Right lobe of liver (tissue), 4 donors: ENCODE data around the gene CAPZB.

ENCODE experiments used
- CTCF ChIP-seq, 4 donors: fragments of 200-600 bp in 3 of 4; fragments of 450-650 bp in 1 of 4; IDR thresholded peaks; one replicate each; pipeline versions ENCODE4 v1.5.1 to v1.8.0; 2016 to 2022; ENCODE audit warnings: antibody characterized with exemption in 4 of 4, mild to moderate bottlenecking in 2 of 4
- POLR2A ChIP-seq: fragments of 450-650 bp; IDR thresholded peaks from one replicate; pipeline ENCODE4 v1.6.1; 2017; ENCODE audit warnings: antibody characterized with exemption, mild to moderate bottlenecking
- donor health status: DM: no; HTN: no; CAD: no.
- donor health status: DM: no; HTN: no; CAD: no.
- donor health status: DM: no; HTN: yes; CAD: no.

GRCh38 chr1:19348441-19349198 is 136.7 kb downstream of the CAPZB start:
- no peak for TF ChIP-seq CTCF (IDR thresholded peaks at IDR 0.05)
- no peak for TF ChIP-seq POLR2A
